ENCODE measurements around the gene MYO15A.

Gene MYO15A

GRCh38 chr17:18194394-18194793, 85.8 kb downstream of the MYO15A start:
- no peak for DNase-seq (ENCODE audit: low read depth)
- TF ChIP-seq CTCF (IDR thresholded peaks at IDR 0.05; ENCODE audit: low read depth, low read length, missing control alignments), result no peak
- no peak overlapping the region for H3K4me3 ChIP-seq (ENCODE audit: low read depth, low read length)

- no peak overlapping the region for H3K4me3 ChIP-seq (ENCODE audit: low read depth, low read length)
- no peak for TF ChIP-seq CTCF (IDR thresholded peaks at IDR 0.05; ENCODE audit: low read depth, low read length, missing control alignments)
- DNase-seq (ENCODE audit: low read depth), result no peak
Observed at GRCh38 chr17:18194804-18195203, 86.2 kb downstream of the MYO15A start.

GRCh38 chr17:18195246-18195645, 86.7 kb downstream of the MYO15A start:
- no peak for TF ChIP-seq CTCF (IDR thresholded peaks at IDR 0.05; ENCODE audit: low read depth, low read length, missing control alignments)
- DNase-seq (ENCODE audit: low read depth), result no peak
- no peak overlapping the region for H3K4me3 ChIP-seq (ENCODE audit: low read depth, low read length)

- DNase-seq (ENCODE audit: low read depth), result no peak
- no peak overlapping the region for H3K4me3 ChIP-seq (ENCODE audit: low read depth, low read length)
- TF ChIP-seq CTCF (IDR thresholded peaks at IDR 0.05; ENCODE audit: low read depth, low read length, missing control alignments), result no peak
Observed at GRCh38 chr17:18197535-18198194, 89.1 kb downstream of the MYO15A start.

- no peak for TF ChIP-seq CTCF (IDR thresholded peaks at IDR 0.05; ENCODE audit: low read depth, low read length, missing control alignments)
- no peak for DNase-seq (ENCODE audit: low read depth)
- H3K4me3 ChIP-seq (ENCODE audit: low read depth, low read length), result no peak overlapping the region
Observed at GRCh38 chr17:18198530-18198929, 90.0 kb downstream of the MYO15A start.

DNA sequence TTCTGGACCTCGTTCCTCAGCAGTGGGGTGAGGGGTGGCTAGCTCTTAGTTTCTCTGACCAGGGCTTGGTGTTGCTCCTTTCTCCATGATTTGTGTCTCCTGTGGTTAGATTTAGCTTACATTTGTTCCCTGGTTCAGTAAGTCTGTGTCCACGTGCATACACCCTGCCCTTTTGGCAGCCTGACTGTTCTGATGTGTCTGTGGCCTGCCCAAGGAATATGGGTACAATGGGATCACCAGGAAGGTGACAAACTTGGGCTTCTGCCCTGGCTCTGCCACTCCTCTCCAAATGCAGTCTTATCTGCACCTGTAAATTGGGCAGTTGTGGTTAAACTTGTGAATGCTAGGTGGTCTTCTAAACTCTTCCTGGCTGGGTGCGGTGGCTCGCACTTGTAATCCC, 92.6 kb downstream of the MYO15A start:
- TF ChIP-seq CTCF (IDR thresholded peaks at IDR 0.05; ENCODE audit: low read depth, low read length, missing control alignments), result no peak
- H3K4me3 ChIP-seq (ENCODE audit: low read depth, low read length), result no peak overlapping the region
- no peak for DNase-seq (ENCODE audit: low read depth)

- TF ChIP-seq CTCF (IDR thresholded peaks at IDR 0.05; ENCODE audit: low read depth, low read length, missing control alignments), result no peak
- no peak for DNase-seq (ENCODE audit: low read depth)
- no peak overlapping the region for H3K4me3 ChIP-seq (ENCODE audit: low read depth, low read length)
Observed at GRCh38 chr17:18203308-18203707, 94.8 kb downstream of the MYO15A start.
